Stimulated activated CD4-positive, alpha-beta T cell treated with anti-CD3 and anti-CD28 coated beads, Interleukin-4, amount 100 ng/mL, for 48 hours (primary cell): ENCODE data around the gene SOHLH1.

ENCODE experiments used
- DNase-seq, 2 donors: peaks; one replicate each; pipeline ENCODE4 v3.0.0-alpha.2; 2020; ENCODE audit warnings: low read depth in 2 of 2

SOHLH1 gene

GRCh38 chr9:135729480-135729879 lies 30.2 kb upstream of the SOHLH1 start:
- no peak for DNase-seq

DNA sequence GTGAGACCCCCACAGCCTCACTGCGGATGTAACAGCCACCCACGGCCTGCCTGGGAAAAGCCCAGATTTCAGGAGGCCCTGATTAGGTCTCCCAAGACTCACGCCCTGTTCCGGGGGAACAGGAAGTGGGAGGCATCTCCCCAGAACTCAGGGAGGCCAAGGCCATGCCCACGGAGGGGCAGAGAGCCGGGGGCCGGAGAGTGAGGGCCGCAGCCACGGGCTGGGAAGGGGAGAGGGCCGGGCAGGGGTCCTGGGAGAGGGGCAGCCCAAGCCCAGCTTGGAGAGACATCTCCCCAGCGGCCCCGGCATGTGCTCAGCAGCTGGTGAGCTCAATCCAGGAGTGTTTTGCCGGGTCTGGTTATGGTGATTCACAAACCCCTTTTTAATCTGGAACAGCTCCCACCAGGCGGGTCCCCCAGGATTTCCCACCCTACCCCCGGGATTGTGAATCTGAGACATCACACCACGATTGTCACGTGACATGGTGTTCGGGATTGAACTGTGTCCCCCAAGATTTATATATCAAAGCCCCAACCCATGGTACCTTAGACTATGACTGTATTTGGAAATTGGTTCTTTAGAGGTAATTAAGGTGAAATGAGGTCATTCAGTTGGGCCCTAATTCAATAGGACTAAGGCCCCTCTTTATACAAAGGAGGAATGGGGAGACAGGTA lies 29.3 kb upstream of the SOHLH1 start:
- no peak for DNase-seq

DNA sequence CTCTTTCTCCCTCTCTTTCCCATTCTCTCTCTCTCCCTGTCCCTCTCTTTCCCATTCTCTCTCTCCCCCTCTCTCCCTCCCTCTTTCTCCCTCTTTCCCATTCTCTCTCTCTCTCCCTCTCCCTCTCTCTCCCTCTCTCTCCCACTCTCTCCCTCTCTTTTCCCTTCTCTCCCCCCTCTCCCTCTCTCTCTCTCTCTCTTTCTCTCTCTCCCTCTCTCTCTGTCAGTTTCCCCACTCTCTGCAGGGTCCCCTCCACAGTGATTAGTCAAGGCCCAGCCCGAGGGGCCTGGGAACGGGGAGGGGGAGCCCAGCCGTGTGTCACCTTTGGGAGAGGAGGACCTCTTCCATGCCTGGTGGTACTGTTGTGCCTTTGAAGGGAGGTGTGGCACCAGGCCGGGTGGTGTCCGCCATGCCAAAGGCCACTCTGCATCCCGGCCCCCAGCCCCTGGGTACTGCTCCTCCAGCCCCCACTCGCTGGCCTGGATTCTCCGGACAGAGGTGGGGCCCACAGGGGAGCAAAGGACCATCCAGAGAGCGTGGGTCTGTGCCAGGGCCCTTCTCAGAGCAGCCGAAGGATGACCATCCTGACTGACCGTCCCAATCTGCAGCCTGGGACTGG lies 28.1 kb upstream of the SOHLH1 start:
- no peak for DNase-seq

DNA sequence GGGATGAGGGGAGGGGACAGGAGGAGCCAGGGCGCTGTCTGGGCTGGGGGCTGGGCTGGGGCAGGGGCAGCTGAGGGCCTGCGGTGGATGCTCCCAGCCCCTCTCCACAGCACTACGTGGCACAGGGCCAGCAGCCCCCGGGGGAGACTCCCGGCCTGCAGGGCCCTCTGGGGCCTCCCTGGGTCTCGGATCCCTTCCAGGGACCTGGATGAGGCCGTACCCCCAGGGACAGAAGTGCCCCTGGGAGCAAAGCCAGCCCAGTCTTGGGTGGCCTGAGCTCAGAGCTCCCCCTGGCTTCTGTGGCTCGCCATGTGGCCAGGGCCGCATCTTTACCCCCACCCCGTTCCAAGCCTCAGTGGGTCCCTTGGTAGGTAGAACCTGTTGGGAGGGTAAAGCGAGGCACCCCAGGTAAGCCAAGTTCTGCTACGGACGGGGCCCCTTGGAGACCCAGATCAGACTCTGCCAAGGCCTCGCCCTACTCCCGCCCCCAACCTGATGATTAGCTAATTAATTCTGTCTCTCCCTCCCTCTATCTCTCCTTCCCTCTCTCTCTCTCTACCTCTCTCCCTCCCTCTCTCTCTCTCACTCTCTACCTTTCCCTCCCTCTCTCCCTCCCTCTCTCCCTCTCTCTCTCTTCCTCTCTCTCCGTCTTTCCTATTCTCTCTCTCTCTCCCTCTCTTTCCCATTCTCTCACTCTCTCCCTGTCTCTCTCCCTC lies 27.0 kb upstream of the SOHLH1 start:
- DNase-seq, result no peak

- DNase-seq, result no peak
Measured at GRCh38 chr9:135724186-135724787, 25.0 kb upstream of the SOHLH1 start.

DNA sequence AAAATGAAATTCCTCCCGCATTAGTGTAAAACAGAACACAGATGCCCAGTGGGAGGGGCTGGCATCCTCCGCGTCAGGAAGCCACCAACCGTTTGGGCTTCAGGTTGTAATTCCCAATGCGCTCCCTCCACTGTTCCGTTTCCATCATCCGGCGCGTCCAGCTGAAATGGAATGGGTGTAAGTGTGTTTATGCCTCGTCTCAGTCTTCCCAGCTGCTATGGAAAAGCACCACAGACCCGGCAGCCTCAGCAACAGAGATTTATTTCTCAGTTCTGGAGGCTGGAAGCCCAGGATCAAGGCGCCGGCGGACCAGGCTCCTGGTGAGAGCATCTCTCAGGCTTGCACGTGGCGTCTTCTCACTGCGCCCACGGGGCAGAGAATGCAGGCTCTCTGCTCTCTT lies 23.1 kb upstream of the SOHLH1 start:
- DNase-seq, result no peak

DNA sequence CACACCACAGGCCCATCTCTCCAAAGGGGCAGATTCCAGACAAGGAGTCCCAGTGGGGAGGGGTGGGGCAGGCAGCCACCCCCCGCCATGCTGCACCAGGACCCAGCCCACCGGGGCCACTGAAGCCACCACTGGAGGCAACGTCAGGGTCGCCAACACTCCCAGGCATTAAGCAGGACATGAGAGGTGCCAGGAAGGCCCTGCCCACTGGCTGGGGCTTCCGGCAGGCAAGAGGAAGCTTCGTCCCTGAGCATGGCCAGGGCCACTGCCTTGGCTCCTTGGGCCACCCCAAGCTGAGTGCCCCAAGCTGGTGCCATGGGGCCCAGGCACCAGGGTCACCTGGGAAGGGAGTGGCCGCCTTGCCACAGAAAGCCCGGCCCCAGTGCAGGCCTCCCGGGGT lies 20.2 kb upstream of the SOHLH1 start:
- DNase-seq, result no peak

- no peak for DNase-seq
Measured at GRCh38 chr9:135718616-135719015, 19.3 kb upstream of the SOHLH1 start.

GRCh38 chr9:135717410-135717809 lies 18.1 kb upstream of the SOHLH1 start:
- DNase-seq, result no peak

DNA sequence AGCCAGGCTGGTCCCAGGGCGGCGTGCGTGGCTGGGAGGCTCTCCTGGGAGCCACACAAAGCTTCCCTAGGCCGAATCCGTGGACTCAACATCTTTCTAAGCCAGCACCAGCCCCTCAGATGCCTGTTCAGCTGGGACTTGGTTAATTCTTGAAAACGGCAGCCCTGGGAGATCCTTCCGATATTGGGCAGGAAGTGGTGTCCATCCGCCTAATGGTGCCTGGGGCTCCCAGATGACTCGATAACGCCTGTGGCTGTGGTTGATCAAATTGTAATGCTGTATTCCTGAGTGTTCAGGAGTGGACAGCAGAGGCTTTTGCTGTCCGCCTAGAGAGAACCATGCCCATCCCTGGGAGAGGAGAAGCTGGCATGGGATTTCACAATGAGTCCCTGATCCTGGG lies 16.8 kb upstream of the SOHLH1 start:
- DNase-seq, result no peak

DNA sequence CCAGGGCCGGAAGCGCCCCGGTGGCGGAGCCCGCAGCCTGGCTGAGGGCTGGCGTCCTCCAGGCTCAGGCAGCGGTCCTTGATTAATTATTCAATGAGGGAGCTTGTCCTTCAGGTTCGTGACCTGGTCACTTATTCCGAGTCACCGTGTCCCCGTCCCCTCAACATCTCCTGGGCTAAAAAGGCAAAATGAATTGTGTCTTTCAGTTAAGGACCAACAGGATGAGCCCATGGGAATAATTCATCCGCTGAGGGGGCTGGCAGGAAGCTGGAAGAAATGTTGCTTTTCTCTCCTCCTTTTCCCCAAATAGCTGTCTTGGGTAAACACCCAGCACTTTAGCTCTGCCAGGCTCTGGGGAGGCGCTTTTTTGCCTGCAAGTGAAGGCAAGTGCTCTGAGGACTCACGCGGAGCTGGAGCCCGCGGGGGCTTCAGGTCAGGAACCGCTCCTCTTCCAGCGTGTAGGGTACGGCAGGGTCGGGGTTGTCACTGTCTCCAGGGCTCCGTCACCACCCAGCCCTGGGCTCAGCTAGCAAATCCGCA lies 15.8 kb upstream of the SOHLH1 start:
- DNase-seq, result no peak

- no peak for DNase-seq
Measured at GRCh38 chr9:135714242-135715055, 15.2 kb upstream of the SOHLH1 start.

GRCh38 chr9:135712613-135713295 lies 13.5 kb upstream of the SOHLH1 start:
- no peak for DNase-seq

GRCh38 chr9:135711881-135712280 lies 12.6 kb upstream of the SOHLH1 start:
- DNase-seq, result no peak

- DNase-seq, result no peak
Measured at GRCh38 chr9:135711391-135711790, 12.1 kb upstream of the SOHLH1 start.

- DNase-seq, result no peak
Measured at GRCh38 chr9:135708164-135708563, 8.9 kb upstream of the SOHLH1 start.

DNA sequence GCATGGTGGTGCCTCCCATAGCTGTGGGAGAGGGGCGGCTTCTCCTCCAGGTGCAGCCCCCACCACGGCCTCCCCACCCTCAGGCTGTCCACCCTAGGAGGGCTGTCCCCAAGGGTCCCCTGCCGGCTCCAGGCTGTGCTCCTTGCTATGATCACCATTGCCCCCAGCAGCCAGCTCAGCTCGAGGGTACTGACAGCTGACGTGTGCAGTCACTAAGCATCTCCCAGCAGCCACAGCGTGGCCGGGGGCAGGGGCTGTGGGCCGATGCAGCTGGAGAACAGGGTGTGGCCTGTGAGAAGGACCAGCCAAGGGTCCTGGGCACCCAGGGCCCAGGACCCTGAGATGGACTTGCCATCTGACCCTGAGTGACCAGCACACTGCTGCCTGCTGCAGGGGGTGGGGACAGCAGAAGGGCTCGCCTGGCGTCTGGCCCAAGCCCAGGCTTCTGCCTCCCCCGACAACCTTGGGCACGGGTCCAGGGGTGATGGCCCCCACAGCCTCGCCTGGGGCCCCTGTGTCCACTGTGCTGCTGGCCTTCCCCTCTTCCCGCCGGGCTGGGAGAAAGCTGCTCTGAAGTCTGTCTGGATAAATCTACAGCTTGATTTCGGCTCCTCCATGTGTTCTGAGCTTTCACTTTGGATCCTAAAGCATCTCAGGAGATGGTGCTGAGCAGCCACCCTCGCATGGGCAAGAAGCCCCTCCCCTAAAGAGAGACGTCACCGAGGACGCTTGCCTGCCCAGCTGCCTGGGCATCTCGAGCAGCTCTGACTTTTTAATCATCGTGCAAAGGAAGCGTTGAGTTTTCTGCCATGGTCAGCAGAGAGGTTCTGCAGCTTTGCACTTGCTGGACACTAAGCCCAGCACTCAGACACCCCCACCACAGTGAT lies 8.2 kb upstream of the SOHLH1 start:
- no peak for DNase-seq

DNA sequence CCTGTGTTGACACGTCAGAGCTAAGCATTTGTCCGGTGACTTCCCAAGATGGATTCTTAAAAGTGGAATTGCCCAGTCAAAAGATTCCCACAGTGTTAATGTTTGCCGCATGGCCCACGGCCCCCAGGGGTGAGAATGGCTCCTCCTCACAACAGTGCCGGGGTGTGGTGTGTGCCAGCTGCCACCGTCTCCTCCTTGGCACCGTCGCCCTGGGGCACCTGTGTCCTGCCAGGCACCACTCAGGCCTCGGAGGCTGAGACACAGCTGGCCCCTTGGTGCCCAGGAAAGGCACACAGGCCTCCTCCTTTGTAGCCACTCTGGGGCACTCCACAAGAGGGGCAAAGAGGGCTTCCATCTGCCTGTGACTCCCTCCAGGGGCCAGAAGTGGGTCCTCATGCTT lies 7.0 kb upstream of the SOHLH1 start:
- no peak for DNase-seq

DNA sequence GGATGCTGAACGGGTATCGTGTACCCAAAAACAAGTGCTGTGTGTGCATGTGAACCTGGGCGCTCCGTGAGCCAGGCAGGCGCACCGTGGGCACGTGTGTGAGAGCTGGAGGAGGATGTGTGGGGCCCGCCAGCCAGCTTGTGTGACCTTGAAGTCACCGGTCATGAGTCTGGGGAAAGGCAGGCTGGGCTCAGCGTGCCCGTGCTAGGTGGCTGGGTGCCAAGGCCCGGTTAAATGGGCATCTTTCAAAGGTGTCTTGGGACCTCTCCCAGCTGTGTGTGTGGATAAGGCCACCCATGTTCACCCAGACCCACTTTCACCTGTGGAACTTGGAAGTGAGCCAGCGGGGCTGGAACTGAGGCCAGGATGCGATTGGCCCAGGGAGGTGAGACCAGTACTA lies 6.1 kb upstream of the SOHLH1 start:
- no peak for DNase-seq

GRCh38 chr9:135704483-135704882 lies 5.2 kb upstream of the SOHLH1 start:
- no peak for DNase-seq
